HG03175 (cell line): ENCODE data around the gene SPCS2.
"Not testable (repeated sequence)": the region's sequence is repeated elsewhere in the genome, so short reads cannot be mapped to it uniquely, and the experiment has no call there.

Experiments used
- ATAC-seq: cut with Tn5 transposase; IDR thresholded peaks from one replicate; pipeline ENCODE4 v1.9.1; 2021; ENCODE audit warnings: mild to moderate bottlenecking, moderate library complexity; ENCODE audit not compliant: unreplicated experiment

The SPCS2 gene

GRCh38 chr11:74992852-74993251 lies 43.8 kb downstream of the SPCS2 start:
- no peak for ATAC-seq

GRCh38 chr11:75000975-75001354 lies 51.9 kb downstream of the SPCS2 start:
- ATAC-seq: no peak

GRCh38 chr11:75001686-75002085 lies 52.6 kb downstream of the SPCS2 start:
- no peak for ATAC-seq

- ATAC-seq: no peak
Measured at GRCh38 chr11:75002516-75002915, 53.5 kb downstream of the SPCS2 start.

- no peak for ATAC-seq
Measured at GRCh38 chr11:75004215-75004614, 55.1 kb downstream of the SPCS2 start.

GRCh38 chr11:75011357-75011756 lies 62.3 kb downstream of the SPCS2 start:
- ATAC-seq: no peak

- ATAC-seq: no peak
Measured at GRCh38 chr11:75011872-75012271, 62.8 kb downstream of the SPCS2 start.

- no peak for ATAC-seq
Measured at GRCh38 chr11:75013051-75013450, 64.0 kb downstream of the SPCS2 start.

- no peak for ATAC-seq
Measured at GRCh38 chr11:75014129-75014528, 65.1 kb downstream of the SPCS2 start.

GRCh38 chr11:75019200-75019599 lies 70.1 kb downstream of the SPCS2 start:
- not testable (repeated sequence) for ATAC-seq

GRCh38 chr11:75020328-75020727 lies 71.3 kb downstream of the SPCS2 start:
- ATAC-seq: not testable (repeated sequence)

GRCh38 chr11:75022296-75022695 lies 73.2 kb downstream of the SPCS2 start:
- ATAC-seq: peak; percentile 71

GRCh38 chr11:75022759-75023396 lies 73.8 kb downstream of the SPCS2 start:
- peak; percentile 73 for ATAC-seq

GRCh38 chr11:75023446-75024067 lies 74.5 kb downstream of the SPCS2 start:
- ATAC-seq: no peak

- ATAC-seq: no peak
Measured at GRCh38 chr11:75024068-75024449, 75.0 kb downstream of the SPCS2 start.

- no peak for ATAC-seq
Measured at GRCh38 chr11:75024764-75025211, 75.7 kb downstream of the SPCS2 start.

- ATAC-seq: no peak
Measured at GRCh38 chr11:75025561-75025960, 76.5 kb downstream of the SPCS2 start.

- no peak for ATAC-seq
Measured at GRCh38 chr11:75028321-75028720, 79.3 kb downstream of the SPCS2 start.
